Right ventricle myocardium superior (tissue), 1 donor: ENCODE data around the gene FBXL19. TPM values are rescaled to one million over a fixed set of nuclear protein-coding genes. Genes with fewer than 3 reads are reported as not detected.
A peak's percentile ranks its signal among the peaks of the same experiment; 100 is the strongest.

Experiments used
- ATAC-seq: fragments of 200-7000 bp; cut with Tn5 transposase; one replicate; pipeline ENCODE4 v1.9.1; 2020; ENCODE audit warnings: mild to moderate bottlenecking; ENCODE audit not compliant: poor library complexity
- DNase-seq: peaks from one replicate; pipeline ENCODE4 v3.0.0-alpha.2; 2020
- intact Hi-C: fragments of 100-400 bp; cut with DNase I; formaldehyde crosslinking; loops from one replicate; pipeline ENCODE4 v1.11.2; 2022
- total RNA-seq: library from RNA; stranded (reverse); fragmentation: NEBNext Ultra II Directional; extraction: Animal tissue kit (Norgen Biotek cat#: 25700); gene quantifications from one replicate; pipeline ENCODE4 v1.2.1, GENCODE V29; 2021
- donor health status: DM: no; HTN: yes; CAD: no; lungs with severe emphysema.

FBXL19 gene
- total RNA-seq, 1 donor from 2014 or later, result 4.7 TPM

GRCh38 chr16:30912794-30913412 is 10.5 kb upstream of the FBXL19 start:
- intact Hi-C loops, result no loop called here
- DNase-seq, result no peak
- ATAC-seq, result no peak

DNA sequence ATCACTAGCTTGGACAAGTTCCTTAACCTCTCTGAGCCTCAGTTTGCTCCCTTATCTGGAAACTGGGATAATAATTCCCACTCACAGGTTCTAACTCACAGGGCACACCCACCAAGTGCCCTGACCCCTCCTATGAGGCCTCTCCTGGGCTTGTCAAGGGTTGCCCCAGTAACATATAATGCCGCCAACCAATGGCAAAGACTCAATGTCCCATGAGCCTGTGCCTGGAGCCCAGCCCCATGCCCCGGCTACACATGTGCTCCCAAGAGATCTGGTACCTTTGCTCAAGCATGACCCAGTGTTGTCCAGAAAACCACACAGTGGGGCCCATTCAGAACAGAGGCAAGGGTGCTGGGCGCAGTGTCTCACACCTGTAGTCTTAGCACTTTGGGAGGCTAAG is 8.5 kb upstream of the FBXL19 start:
- no peak for DNase-seq
- intact Hi-C loops, result no loop called here
- no peak for ATAC-seq

DNA sequence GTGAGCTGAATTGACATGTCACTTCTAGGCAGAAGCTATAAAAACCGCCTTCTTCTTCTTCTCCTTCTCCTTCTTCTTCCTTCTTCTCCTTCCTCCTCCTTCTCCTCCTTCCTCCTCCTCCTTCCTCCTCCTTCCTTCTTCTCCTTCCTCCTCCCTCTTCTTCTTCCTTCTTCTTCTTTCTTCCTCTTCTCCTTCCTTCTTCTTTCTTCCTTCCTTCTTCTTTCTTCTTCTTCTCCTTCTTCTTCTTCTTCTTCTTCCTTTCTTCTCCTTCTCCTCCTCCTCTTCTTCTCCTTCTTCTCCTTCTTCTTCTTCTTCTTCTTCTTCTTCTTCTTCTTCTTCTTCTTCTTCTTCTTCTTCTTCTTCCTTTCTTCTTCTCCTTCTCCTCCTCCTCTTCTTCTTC is 4.8 kb upstream of the FBXL19 start:
- DNase-seq, result no peak
- no peak for ATAC-seq
- intact Hi-C loops, result no loop called here

DNA sequence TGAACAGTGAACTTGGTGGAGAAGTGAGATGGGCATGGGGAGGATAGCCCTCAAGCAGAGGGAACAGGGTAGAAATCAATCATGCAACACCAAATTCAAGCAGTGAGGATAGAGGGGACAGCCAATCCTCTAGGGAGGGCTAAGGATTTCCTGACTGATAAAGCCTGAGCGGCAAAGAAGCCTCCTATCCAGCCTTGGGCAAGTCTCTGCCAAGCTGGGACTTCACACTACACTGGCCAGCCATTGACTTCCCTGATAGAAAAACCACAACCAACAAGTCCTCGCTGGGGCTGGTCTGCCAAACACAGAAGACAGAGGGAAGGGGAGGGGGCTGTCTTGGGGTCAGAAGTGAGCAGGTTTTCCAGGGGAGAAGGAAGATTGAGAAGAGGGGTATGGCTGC is 2.5 kb upstream of the FBXL19 start:
- intact Hi-C loops, result loop anchor here (2.0 to 10.0 kb wide), 2 partner anchors 76 to 1116 kb away; partner anchors contain the start of gene MAZ
- DNase-seq, result no peak
- ATAC-seq, result no peak

DNA sequence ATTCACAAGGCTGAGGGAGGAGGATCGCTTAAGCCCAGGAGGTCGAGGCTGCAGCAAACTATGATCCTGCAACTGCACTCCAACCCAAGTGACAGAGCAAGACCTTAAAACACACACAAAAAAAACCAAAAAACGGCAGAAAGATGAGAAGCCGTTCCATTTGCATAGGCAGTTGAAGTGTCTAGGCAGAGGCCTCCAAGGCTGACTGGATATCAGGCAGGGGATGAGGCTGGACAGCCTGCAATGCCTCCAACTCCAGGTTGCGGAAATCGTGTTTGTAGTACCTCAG is 2.0 kb upstream of the FBXL19 start:
- ATAC-seq (no peak), DNase-seq (no peak)
- intact Hi-C loops, result loop anchor here (2.0 to 10.0 kb wide), 2 partner anchors 77 to 1117 kb away; partner anchors contain the start of gene MAZ

GRCh38 chr16:30921748-30922419 is 1.5 kb upstream of the FBXL19 start:
- peak; percentile 38 for ATAC-seq
- intact Hi-C loops, result loop anchor here (2.0 to 10.0 kb wide), 2 partner anchors 77 to 1117 kb away; partner anchors contain the start of gene MAZ
- peak; percentile 92 for DNase-seq

DNA sequence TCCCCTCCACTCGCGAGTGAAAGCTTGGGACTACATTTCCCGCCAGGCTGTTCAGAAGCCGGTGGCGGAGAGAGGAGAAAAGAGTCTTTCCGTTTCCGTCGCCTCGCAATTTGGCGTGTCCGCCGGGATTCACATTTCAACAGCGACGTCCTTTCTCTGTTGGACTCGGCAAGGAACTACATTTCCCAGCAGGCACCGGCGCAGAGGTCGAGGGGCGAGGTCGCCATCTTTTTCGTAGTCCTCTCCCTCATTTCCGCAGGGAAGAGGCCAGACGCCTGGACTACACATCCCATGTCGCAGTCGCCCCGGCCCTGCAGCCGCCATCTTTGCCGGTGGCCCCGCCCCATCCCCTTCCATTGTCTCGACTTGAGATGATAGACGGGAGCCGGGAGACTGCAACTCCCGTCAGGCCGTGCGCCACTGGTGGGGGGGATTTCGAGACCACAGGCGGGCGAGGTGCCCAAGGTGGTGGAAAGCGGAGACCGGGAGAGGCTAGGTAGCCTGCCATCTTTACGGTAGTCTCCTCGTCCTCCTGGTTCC is 882 bp upstream of the FBXL19 start:
- ATAC-seq (peak; percentile 88), DNase-seq (peak; percentile 100)
- intact Hi-C loops, result loop anchor here (10.0 kb wide), 1 partner anchor 1118 kb away; the partner anchor contains the start of gene MAZ

DNA sequence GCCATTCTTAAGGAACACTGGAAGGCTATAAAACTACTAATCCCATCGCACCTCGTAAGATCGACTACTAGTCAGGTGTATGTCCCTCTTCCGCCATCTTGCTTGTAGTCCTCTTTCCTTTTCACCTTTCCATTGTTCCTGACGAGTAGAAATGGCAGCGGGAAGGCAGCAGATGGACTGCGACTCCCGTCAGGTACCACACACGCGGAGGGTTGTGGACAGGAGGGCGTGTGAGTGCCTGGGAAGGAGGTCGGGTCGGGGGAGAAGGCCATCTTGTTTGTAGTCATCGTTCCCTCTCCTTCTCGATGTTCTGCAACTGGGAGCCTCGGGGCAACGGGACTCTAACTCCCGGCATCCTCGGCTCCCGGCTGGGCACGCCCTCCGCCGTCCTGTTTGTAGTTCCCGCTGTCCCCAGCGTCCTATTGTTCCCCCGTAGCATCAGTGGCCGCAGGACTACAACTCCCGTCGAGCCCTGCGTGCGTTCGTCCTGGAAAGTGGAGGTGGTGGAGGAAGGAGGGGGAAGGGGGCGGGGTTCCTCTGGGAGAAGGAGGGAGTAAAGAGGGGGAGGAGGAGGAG is 324 bp upstream of the FBXL19 start:
- DNase-seq, result peak; percentile 100
- ATAC-seq, result peak; percentile 83
- intact Hi-C loops, result loop anchor here (10.0 kb wide), 1 partner anchor 1118 kb away; the partner anchor contains the start of gene MAZ

- intact Hi-C loops, result loop anchor here (10.0 kb wide), 1 partner anchor 1119 kb away; the partner anchor contains the start of gene MAZ
- DNase-seq, result no peak
- ATAC-seq, result no peak
Observed at GRCh38 chr16:30924076-30924912, 922 bp downstream of the FBXL19 start.

DNA sequence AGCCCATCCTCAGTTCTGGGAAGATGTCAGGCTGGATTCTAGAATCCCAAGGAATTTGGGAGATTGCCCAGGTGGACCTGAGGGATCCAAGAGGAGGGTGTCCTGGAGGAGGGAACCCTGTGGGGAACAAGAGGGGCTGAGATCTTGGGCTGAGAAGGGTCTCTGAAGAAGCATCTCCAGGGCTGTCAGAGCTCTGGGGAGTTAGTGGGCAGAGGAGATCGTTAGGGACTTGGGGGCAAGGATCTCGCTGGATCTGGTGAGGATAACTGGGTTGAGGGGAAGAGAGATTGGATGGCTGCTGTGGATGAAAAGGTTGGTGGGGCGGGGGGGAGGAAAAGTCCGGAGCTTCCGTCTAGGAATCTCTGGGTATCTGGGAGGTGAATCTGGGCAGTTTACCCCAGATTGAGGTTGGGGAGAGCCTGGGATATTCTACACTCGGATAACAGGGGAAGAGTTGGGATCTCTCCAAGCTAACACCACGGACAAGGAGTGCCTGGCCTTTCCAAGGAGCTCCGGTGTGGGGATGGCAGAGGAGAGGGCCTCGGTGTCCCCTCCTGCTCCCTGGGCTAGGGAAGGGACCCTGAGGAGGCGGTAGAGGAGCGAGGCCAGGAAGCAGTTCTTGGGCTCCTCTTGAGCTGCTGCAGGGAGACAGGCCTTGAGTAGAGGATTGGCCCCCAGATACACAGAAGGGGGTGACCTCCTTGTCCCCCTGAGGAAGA is 1.7 kb downstream of the FBXL19 start:
- DNase-seq, result no peak
- no peak for ATAC-seq
- intact Hi-C loops, result loop anchor here (10.0 kb wide), 1 partner anchor 1120 kb away; the partner anchor contains the start of gene MAZ

DNA sequence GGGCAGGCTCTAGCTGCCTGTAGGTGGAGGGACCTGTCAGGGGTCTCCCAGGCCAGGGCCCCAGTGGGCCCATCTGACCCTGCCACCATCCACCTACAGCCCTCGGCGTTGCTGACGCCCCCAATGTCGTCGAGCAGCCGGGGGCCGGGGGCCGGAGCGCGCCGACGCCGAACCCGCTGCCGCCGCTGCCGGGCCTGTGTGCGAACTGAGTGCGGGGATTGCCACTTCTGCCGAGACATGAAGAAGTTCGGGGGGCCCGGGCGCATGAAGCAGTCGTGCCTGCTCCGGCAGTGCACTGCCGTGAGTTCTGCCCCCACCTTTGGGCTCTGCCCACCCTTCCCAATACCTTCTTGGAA is 2.2 kb downstream of the FBXL19 start:
- intact Hi-C loops, result loop anchor here (10.0 kb wide), 1 partner anchor 1121 kb away; the partner anchor contains the start of gene MAZ
- no peak for DNase-seq
- ATAC-seq, result no peak

- intact Hi-C loops, result loop anchor here (10.0 kb wide), 1 partner anchor 1121 kb away; the partner anchor contains the start of gene MAZ
- ATAC-seq (no peak), DNase-seq (no peak)
Observed at GRCh38 chr16:30925995-30926811, 2.8 kb downstream of the FBXL19 start.

DNA sequence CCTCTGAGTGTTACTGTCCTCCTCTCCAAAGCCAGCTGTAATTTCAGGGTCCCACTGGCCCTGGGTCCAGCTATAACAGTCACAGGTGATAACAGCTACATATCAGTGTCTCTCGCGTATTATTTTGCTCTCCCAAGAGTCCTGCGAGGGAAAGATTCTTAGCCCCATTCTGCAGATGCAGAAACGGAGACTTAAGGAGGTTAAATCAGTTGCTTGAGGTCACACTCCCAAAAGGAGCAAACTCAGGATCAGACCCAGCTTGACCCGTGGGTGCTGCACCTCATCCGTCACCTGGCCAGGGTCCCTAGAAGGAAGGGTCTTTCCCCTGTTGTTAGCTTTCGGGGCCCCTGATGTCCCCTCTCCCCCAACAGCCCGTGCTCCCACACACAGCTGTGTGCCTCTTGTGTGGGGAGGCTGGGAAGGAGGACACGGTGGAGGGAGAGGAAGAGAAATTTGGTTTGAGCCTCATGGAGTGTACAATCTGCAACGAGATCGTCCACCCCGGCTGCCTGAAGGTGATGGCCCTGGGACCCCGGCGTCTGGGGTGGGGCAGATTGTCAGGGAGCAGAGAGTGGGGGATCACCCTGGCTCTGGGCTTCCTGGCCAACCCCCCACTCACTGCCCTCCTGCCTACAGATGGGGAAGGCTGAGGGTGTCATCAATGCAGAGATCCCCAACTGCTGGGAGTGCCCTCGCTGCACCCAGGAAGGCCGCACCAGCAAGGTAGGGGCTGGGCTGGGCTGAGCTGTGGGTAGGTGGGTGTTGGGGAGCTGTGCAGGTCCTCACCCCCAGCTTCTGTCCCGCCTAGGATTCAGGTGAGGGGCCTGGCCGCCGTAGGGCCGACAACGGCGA is 3.8 kb downstream of the FBXL19 start:
- intact Hi-C loops, result loop anchor here (10.0 kb wide), 1 partner anchor 1122 kb away; the partner anchor contains the start of gene MAZ
- no peak for ATAC-seq
- DNase-seq, result no peak

GRCh38 chr16:30927789-30928378 is 4.5 kb downstream of the FBXL19 start:
- intact Hi-C loops, result loop anchor here (10.0 kb wide), 1 partner anchor 1123 kb away; the partner anchor contains the start of gene MAZ
- DNase-seq, result peak; percentile 63
- peak; percentile 10 for ATAC-seq

- ATAC-seq, result no peak
- no peak for DNase-seq
Observed at GRCh38 chr16:30928390-30928789, 5.0 kb downstream of the FBXL19 start.

DNA sequence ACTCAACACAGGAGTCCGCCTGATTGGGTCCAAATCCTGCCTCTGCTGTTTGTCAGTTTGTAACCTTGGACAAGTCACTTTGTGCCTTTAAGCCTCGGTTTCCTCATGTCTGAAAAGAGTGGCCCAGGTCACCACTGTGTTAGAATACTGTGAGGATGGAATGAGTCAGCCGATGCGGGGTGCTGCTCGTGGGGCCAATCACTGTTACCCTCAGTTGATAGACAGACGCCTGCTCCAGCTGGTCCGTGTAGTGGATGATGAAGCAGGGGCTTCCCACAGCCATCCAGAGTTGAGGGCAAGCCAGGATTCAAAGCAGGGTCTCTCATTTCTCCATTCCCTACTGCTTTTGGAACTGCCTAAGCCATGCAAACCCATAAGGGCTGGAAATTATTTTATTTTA is 5.8 kb downstream of the FBXL19 start:
- ATAC-seq (no peak), DNase-seq (no peak)
- intact Hi-C loops, result loop anchor here (10.0 kb wide), 1 partner anchor 1124 kb away; the partner anchor contains the start of gene MAZ

More at GRCh38 chr16:30928390-30928789, 5.0 kb downstream of the FBXL19 start:
- intact Hi-C loops, result loop anchor here (10.0 kb wide), 1 partner anchor 1124 kb away; the partner anchor contains the start of gene MAZ
